Measurements from ENCODE around the gene IRX2.
A peak's percentile ranks its signal among the peaks of the same experiment; 100 is the strongest.

IRX2 gene

DNA sequence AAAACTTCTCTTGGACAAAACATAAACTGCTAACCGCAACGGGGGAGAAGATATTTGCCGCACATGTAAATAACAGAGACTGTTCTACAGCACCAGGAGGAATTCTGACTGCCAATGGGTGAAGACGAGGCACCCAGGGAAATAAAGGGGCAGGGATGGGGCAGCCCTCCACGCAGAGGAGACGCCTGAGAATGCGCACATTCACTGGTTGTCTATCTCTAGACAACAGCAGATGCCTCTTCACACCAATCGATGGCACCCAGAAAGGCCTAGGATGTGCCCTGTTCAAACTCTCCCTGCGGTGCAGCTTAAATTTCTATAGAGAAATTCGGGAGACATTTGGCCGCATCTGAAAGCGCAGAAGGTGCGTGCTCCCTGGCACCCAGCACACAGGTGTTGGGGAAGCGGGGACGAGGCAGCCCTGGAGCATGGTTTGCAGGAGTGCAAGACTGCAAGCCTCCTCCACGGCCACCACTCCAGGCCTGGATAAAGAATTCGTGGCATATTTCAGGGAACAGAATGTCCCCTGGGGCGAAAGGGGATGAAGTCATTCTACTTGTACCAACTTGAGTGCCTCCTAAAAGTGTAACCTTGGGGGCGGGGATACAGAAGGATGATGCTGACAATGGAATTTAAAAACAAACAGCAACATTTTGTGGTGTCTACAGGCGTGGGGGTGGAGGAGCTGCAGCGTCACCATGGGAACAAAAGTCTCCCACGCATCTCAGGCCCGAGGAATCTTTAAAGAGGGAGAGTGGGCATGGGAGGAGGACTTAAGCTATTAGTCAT, 6.3 kb upstream of the IRX2 start:
- TF ChIP-seq, protein P1, sequence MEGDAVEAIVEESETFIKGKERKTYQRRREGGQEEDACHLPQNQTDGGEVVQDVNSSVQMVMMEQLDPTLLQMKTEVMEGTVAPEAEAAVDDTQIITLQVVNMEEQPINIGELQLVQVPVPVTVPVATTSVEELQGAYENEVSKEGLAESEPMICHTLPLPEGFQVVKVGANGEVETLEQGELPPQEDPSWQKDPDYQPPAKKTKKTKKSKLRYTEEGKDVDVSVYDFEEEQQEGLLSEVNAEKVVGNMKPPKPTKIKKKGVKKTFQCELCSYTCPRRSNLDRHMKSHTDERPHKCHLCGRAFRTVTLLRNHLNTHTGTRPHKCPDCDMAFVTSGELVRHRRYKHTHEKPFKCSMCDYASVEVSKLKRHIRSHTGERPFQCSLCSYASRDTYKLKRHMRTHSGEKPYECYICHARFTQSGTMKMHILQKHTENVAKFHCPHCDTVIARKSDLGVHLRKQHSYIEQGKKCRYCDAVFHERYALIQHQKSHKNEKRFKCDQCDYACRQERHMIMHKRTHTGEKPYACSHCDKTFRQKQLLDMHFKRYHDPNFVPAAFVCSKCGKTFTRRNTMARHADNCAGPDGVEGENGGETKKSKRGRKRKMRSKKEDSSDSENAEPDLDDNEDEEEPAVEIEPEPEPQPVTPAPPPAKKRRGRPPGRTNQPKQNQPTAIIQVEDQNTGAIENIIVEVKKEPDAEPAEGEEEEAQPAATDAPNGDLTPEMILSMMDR (IDR thresholded peaks at IDR 0.05; ENCODE audit: poor library complexity, severe bottlenecking) = no peak
- H3K27ac ChIP-seq (ENCODE audit: poor library complexity, severe bottlenecking) = peak overlapping the region; percentile 86
- no peak overlapping the region for H3K4me3 ChIP-seq (ENCODE audit: severe bottlenecking)
- peaks cover 36% of the 10 kb centered on the region for H3K4me1 ChIP-seq (ENCODE audit: insufficient read depth, poor library complexity, severe bottlenecking)
- H3K36me3 ChIP-seq (ENCODE audit: low read depth) = no peaks in the 10 kb centered on the region
- ATAC-seq (ENCODE audit: low read depth) (peak; percentile 84), DNase-seq (ENCODE audit: low spot score) (peak; percentile 98)
- no peaks in the 10 kb centered on the region for H3K27me3 ChIP-seq (ENCODE audit: insufficient read depth, poor library complexity, severe bottlenecking)
- H3K9me3 ChIP-seq (ENCODE audit: severe bottlenecking) = no peaks in the 10 kb centered on the region

DNA sequence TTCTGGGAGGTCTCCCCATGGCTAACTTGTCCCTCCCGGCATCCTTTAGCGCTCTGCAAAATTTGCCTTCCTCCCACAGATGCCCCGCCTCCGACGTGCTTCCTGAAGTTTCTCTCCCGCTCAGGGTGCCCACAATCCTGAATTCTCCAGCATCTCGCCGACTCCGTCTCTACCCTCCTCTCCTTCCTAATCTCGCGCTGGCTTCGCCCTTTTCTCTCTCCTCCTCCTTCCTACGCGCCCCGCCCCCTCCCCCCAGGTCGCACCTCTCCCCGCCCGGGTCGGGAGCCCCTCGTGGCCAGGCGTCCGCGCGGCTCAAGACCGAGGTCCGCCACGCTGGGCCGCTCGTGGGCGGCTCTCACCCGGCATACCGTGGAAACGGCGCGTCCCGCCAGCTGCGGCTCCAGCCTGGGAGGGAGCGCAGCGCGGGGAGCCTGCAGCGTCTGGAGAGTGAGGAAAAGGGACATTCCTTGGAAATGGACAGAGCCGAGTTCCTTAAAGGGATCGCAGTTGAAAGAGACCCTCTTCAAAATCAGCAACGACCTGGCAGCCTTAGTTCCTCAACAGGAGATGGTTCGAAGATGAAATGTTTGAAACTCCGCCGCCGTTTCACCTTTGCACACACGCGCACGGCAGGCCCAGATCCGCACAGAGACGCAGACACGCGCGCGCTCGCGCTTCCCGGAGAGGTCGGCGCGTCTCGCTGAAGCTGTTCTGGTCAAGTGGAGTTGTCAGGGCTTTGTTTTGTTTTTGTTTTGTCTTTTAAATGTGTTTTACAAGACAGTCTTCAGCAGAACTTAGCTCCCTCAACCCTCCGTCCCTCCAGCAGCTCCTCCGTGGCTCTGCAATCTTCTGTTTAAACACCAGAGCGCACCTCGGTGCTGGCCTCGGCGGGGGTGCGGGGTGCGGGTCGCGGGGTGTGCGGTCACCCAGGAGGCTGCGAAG, 5.0 kb upstream of the IRX2 start:
- Histone ChIP-seq H3K27ac (ENCODE audit: poor library complexity, severe bottlenecking) (peak overlapping the region; percentile 86), H3K9me3 (ENCODE audit: severe bottlenecking) (no peaks in the 10 kb centered on the region), H3K4me3 (ENCODE audit: severe bottlenecking) (peak overlapping the region; percentile 21), H3K36me3 (ENCODE audit: low read depth) (no peaks in the 10 kb centered on the region), H3K4me1 (ENCODE audit: insufficient read depth, poor library complexity, severe bottlenecking) (peaks cover 36% of the 10 kb centered on the region), H3K27me3 (ENCODE audit: insufficient read depth, poor library complexity, severe bottlenecking) (no peaks in the 10 kb centered on the region)
- ATAC-seq (ENCODE audit: low read depth) (no peak), DNase-seq (ENCODE audit: low spot score) (no peak)
- TF ChIP-seq, protein P1 (IDR thresholded peaks at IDR 0.05; ENCODE audit: poor library complexity, severe bottlenecking) = no peak

GRCh38 chr5:2755681-2756171, 4.2 kb upstream of the IRX2 start:
- H3K4me3 ChIP-seq (ENCODE audit: severe bottlenecking) = no peak overlapping the region
- H3K4me1 ChIP-seq (ENCODE audit: insufficient read depth, poor library complexity, severe bottlenecking) = peaks cover 36% of the 10 kb centered on the region
- H3K27me3 ChIP-seq (ENCODE audit: insufficient read depth, poor library complexity, severe bottlenecking) = no peaks in the 10 kb centered on the region

GRCh38 chr5:2755076-2755680, 3.7 kb upstream of the IRX2 start:
- ATAC-seq (ENCODE audit: low read depth) (no peak), DNase-seq (ENCODE audit: low spot score) (no peak)
- H3K27ac ChIP-seq (ENCODE audit: poor library complexity, severe bottlenecking) = no peak overlapping the region
- no peaks in the 10 kb centered on the region for H3K27me3 ChIP-seq (ENCODE audit: insufficient read depth, poor library complexity, severe bottlenecking)
- no peak overlapping the region for H3K4me3 ChIP-seq (ENCODE audit: severe bottlenecking)
- peaks cover 33% of the 10 kb centered on the region for H3K4me1 ChIP-seq (ENCODE audit: insufficient read depth, poor library complexity, severe bottlenecking)
- TF ChIP-seq, protein P1 (IDR thresholded peaks at IDR 0.05; ENCODE audit: poor library complexity, severe bottlenecking) = no peak
- no peaks in the 10 kb centered on the region for H3K9me3 ChIP-seq (ENCODE audit: severe bottlenecking)
- no peaks in the 10 kb centered on the region for H3K36me3 ChIP-seq (ENCODE audit: low read depth)

More at GRCh38 chr5:2755681-2756171, 4.2 kb upstream of the IRX2 start:
- Histone ChIP-seq H3K36me3 (ENCODE audit: low read depth) (no peaks in the 10 kb centered on the region), H3K9me3 (ENCODE audit: severe bottlenecking) (no peaks in the 10 kb centered on the region), H3K27ac (ENCODE audit: poor library complexity, severe bottlenecking) (peak overlapping the region; percentile 86)
- DNase-seq (ENCODE audit: low spot score) = no peak
- ATAC-seq (ENCODE audit: low read depth) = no peak
- TF ChIP-seq, protein P1 (IDR thresholded peaks at IDR 0.05; ENCODE audit: poor library complexity, severe bottlenecking) = no peak
